Astrocyte of the cerebellum (primary cell): ENCODE data around the gene DIS3L2.
"Not testable (repeated sequence)": the region's sequence is repeated elsewhere in the genome, so short reads cannot be mapped to it uniquely, and the experiment has no call there.

Experiments
- DNase-seq: peaks from one replicate; pipeline ENCODE4 v3.0.0-alpha.2; 2011; ENCODE audit warnings: low read depth
- H3K4me3 ChIP-seq: 2 replicates; pipeline ENCODE4 v1.5.1; 2011; ENCODE audit warnings: mild to moderate bottlenecking, low read depth, low read length, moderate library complexity
- in situ Hi-C: cut with HindIII; loops from 2 replicates; pipeline ENCODE4 v1.10.0; 2017; ENCODE audit warnings: low sequenced_read_pairs
- TF ChIP-seq, protein P1 (sequence below): IDR thresholded peaks from 2 replicates; pipeline ENCODE4 v1.5.1; 2012; ENCODE audit warnings: low read length, low read depth, moderate library complexity, mild to moderate bottlenecking; ENCODE audit errors: missing control alignments

DIS3L2 gene

GRCh38 chr2:232306741-232307305 lies 345.3 kb downstream of the DIS3L2 start:
- TF ChIP-seq, protein P1, sequence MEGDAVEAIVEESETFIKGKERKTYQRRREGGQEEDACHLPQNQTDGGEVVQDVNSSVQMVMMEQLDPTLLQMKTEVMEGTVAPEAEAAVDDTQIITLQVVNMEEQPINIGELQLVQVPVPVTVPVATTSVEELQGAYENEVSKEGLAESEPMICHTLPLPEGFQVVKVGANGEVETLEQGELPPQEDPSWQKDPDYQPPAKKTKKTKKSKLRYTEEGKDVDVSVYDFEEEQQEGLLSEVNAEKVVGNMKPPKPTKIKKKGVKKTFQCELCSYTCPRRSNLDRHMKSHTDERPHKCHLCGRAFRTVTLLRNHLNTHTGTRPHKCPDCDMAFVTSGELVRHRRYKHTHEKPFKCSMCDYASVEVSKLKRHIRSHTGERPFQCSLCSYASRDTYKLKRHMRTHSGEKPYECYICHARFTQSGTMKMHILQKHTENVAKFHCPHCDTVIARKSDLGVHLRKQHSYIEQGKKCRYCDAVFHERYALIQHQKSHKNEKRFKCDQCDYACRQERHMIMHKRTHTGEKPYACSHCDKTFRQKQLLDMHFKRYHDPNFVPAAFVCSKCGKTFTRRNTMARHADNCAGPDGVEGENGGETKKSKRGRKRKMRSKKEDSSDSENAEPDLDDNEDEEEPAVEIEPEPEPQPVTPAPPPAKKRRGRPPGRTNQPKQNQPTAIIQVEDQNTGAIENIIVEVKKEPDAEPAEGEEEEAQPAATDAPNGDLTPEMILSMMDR: no peak
- no peak overlapping the region for H3K4me3 ChIP-seq
- in situ Hi-C loops: no loop called here
- no peak for DNase-seq

- TF ChIP-seq, protein P1: no peak
- DNase-seq: no peak
- in situ Hi-C loops: no loop called here
- H3K4me3 ChIP-seq: no peak overlapping the region
These were observed 346.3 kb downstream of the DIS3L2 start for GRCh38 chr2:232307854-232308253.

DNA sequence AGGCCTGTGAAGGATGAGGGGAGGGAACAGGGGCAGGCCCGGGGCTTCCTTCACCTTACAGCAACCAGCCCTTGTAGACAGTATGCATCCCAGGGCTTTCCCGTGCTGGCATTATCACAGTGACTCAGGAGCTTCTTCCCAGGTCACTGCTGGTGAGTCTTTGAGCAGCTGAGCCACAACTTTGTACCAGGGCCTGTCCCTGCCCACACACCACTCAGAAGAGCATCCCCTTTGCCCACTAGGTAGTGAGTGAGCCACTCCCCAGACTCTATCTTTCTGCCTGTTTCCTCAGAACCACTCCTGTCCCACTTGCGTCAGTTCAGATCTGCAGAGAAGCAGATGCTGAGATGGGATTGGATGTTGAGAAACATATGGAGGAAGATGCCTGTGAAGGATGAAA lies 347.5 kb downstream of the DIS3L2 start:
- no peak overlapping the region for H3K4me3 ChIP-seq
- in situ Hi-C loops: no loop called here
- TF ChIP-seq, protein P1: no peak
- no peak for DNase-seq

DNA sequence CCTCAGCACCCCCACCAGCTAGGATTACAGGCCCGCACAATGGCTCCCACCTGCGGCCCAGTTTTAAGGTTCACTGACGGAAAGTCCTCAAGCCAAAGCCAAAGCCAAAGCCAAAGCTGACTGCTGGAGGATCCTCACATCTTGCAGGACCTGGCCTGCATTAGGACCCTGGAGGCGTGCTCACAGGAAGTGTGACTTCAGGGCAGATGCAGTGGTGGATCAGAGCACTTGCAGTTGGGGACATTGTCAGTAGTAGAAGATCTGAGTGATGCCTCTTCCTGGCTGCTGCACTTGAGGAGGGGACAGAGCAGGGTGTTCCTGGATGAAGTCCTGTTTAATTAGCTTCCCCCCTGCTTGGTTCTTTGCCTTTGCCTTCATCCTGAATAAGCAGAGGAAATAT lies 348.1 kb downstream of the DIS3L2 start:
- TF ChIP-seq, protein P1: no peak
- DNase-seq: no peak
- in situ Hi-C loops: no loop called here
- H3K4me3 ChIP-seq: no peak overlapping the region

GRCh38 chr2:232310121-232310520 lies 348.6 kb downstream of the DIS3L2 start:
- TF ChIP-seq, protein P1: no peak
- in situ Hi-C loops: no loop called here
- no peak for DNase-seq
- no peak overlapping the region for H3K4me3 ChIP-seq

- H3K4me3 ChIP-seq: no peak overlapping the region
- in situ Hi-C loops: no loop called here
- DNase-seq: no peak
- TF ChIP-seq, protein P1: no peak
These were observed 349.2 kb downstream of the DIS3L2 start for GRCh38 chr2:232310696-232311095.

GRCh38 chr2:232313645-232314044 lies 352.1 kb downstream of the DIS3L2 start:
- in situ Hi-C loops: not testable (repeated sequence)

More at GRCh38 chr2:232313645-232314044, 352.1 kb downstream of the DIS3L2 start:
- not testable (repeated sequence) for DNase-seq, H3K4me3 ChIP-seq
